Esophagus muscularis mucosa (tissue), 4 donors: ENCODE measurements around the gene DOCK1.

Experiments
- CTCF ChIP-seq, 3 experiments: fragments of 200-600 bp in 2 of 3; fragments of 450-650 bp in 1 of 3; sonication (generic) in 2 of 3; IDR thresholded peaks; one replicate each; pipeline ENCODE4 v1.5.1; 2017 to 2019; ENCODE audit warnings: antibody characterized with exemption in 3 of 3, mild to moderate bottlenecking in 2 of 3, moderate library complexity in 1 of 3
- EP300 ChIP-seq: sonication (generic); formaldehyde crosslinking; IDR thresholded peaks from one replicate; pipeline ENCODE4 v1.6.1; 2017; ENCODE audit warnings: antibody characterized with exemption
- POLR2A ChIP-seq: fragments of 450-650 bp; IDR thresholded peaks from one replicate; pipeline ENCODE4 v1.6.1; 2017; ENCODE audit warnings: antibody characterized with exemption, moderate library complexity, mild to moderate bottlenecking, low read depth

GRCh38 chr10:127227663-127228062 lies 322.4 kb downstream of the DOCK1 start:
- TF ChIP-seq CTCF (IDR thresholded peaks at IDR 0.05) (no peak), POLR2A (no peak), EP300 (no peak)
